ENCODE data around the gene ERN2. TPM values are rescaled to one million over a fixed set of nuclear protein-coding genes. Genes with fewer than 3 reads are reported as not detected.

The ERN2 gene
- total RNA-seq, 1 experiment from 2014 or later: 1.8 TPM

DNA sequence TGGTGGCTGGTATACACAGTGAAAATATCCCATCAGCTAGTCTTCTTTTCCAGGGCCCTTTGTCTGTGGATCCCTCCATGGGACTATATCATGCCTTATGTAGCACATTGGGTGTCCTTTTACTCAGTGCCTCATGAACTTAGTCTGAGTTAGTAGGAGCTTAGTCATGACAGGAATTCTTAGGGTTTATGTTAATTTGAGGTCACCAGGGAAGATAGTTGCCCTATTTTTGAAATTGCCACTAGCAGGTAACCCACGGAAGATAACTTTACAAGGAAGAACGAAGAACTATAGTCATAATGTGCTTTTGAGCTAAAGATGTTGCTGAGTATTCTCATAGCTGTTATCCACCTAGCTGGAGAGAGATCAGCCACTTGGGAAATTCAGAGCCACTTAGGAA lies 49.1 kb downstream of the ERN2 start:
- Mint-ChIP-seq H3K27me3 (ENCODE audit: low read depth) (no peaks in the 10 kb centered on the region), H3K4me3 (no peak overlapping the region), H3K9me3 (no peaks in the 10 kb centered on the region), H3K4me1 (no peaks in the 10 kb centered on the region), H3K27ac (no peak overlapping the region), H3K36me3 (peaks cover 69% of the 10 kb centered on the region)
- ATAC-seq (no peak), DNase-seq (ENCODE audit: low spot score) (no peak)
- POLR2A ChIA-PET: no interaction called here
- TF ChIP-seq RELA (CRISPR knock-in tag; IDR thresholded peaks at IDR 0.05; ENCODE audit: borderline replicate concordance): no peak
- TF ChIP-seq, protein P1, sequence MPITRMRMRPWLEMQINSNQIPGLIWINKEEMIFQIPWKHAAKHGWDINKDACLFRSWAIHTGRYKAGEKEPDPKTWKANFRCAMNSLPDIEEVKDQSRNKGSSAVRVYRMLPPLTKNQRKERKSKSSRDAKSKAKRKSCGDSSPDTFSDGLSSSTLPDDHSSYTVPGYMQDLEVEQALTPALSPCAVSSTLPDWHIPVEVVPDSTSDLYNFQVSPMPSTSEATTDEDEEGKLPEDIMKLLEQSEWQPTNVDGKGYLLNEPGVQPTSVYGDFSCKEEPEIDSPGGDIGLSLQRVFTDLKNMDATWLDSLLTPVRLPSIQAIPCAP (CRISPR knock-in tag; IDR thresholded peaks at IDR 0.05): no peak
- no peak for TF ChIP-seq NR3C1 (CRISPR knock-in tag; conservative IDR thresholded peaks at IDR 0.05; ENCODE audit: low read depth)
- TF ChIP-seq, protein P2, sequence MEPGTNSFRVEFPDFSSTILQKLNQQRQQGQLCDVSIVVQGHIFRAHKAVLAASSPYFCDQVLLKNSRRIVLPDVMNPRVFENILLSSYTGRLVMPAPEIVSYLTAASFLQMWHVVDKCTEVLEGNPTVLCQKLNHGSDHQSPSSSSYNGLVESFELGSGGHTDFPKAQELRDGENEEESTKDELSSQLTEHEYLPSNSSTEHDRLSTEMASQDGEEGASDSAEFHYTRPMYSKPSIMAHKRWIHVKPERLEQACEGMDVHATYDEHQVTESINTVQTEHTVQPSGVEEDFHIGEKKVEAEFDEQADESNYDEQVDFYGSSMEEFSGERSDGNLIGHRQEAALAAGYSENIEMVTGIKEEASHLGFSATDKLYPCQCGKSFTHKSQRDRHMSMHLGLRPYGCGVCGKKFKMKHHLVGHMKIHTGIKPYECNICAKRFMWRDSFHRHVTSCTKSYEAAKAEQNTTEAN (CRISPR knock-in tag; IDR thresholded peaks at IDR 0.05): no peak
- no peak for TF ChIP-seq NR2C2 (CRISPR knock-in tag; IDR thresholded peaks at IDR 0.05)
- TF ChIP-seq, protein P3, sequence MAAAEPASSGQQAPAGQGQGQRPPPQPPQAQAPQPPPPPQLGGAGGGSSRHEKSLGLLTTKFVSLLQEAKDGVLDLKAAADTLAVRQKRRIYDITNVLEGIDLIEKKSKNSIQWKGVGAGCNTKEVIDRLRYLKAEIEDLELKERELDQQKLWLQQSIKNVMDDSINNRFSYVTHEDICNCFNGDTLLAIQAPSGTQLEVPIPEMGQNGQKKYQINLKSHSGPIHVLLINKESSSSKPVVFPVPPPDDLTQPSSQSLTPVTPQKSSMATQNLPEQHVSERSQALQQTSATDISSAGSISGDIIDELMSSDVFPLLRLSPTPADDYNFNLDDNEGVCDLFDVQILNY (CRISPR knock-in tag; IDR thresholded peaks at IDR 0.05): no peak
- no peak for TF ChIP-seq CREB1 (CRISPR knock-in tag; IDR thresholded peaks at IDR 0.05)
- TF ChIP-seq MYBL2 (CRISPR knock-in tag; IDR thresholded peaks at IDR 0.05): no peak
- no peak for TF ChIP-seq JUN (CRISPR knock-in tag; IDR thresholded peaks at IDR 0.05)
- TF ChIP-seq TEAD4 (CRISPR knock-in tag; IDR thresholded peaks at IDR 0.05): no peak
- TF ChIP-seq, protein P4, sequence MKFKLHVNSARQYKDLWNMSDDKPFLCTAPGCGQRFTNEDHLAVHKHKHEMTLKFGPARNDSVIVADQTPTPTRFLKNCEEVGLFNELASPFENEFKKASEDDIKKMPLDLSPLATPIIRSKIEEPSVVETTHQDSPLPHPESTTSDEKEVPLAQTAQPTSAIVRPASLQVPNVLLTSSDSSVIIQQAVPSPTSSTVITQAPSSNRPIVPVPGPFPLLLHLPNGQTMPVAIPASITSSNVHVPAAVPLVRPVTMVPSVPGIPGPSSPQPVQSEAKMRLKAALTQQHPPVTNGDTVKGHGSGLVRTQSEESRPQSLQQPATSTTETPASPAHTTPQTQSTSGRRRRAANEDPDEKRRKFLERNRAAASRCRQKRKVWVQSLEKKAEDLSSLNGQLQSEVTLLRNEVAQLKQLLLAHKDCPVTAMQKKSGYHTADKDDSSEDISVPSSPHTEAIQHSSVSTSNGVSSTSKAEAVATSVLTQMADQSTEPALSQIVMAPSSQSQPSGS (CRISPR knock-in tag; IDR thresholded peaks at IDR 0.05; ENCODE audit: borderline replicate concordance, low read depth): no peak
- no peak for TF ChIP-seq ZNF121 (CRISPR knock-in tag; IDR thresholded peaks at IDR 0.05)
- TF ChIP-seq IRF2 (CRISPR knock-in tag; IDR thresholded peaks at IDR 0.05; ENCODE audit: borderline replicate concordance, low read depth): no peak
- CTCF ChIA-PET: no interaction called here

DNA sequence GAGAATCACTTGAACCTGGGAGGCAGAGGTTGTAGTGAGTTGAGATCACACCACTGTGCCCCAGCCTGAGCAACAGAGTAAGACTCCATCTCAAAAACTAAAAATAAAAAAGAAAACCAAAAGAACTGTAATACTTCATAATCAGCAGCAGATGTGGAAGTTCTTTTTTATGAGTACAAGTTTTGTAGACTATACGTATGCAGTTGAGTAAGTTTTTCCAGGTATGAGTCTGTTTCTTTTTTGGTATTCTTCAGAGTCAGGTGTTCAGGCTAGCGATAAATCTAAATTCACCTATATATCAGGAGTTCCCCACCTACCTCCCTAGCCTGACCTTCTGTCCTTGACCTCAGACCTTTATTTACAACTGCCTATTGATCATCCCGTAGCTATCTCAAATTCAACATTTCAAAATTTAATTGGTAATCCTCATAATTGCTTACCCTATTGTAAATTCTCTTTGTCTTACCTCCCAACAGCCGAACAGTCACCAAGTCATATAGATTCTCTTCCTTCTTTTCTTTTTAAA lies 61.0 kb downstream of the ERN2 start:
- H3K27ac Mint-ChIP-seq: no peak overlapping the region
- peaks cover 10% of the 10 kb centered on the region for H3K36me3 Mint-ChIP-seq
- no peaks in the 10 kb centered on the region for H3K9me3 Mint-ChIP-seq
- DNase-seq (ENCODE audit: low spot score): no peak
- H3K27me3 Mint-ChIP-seq (ENCODE audit: low read depth): no peaks in the 10 kb centered on the region
- no peak for ATAC-seq
- no peak overlapping the region for H3K4me3 Mint-ChIP-seq
- POLR2A ChIA-PET: no interaction called here
- CTCF ChIA-PET: interaction anchor here (1.5 kb wide), 1 partner anchor 75 kb away, joined by 3 read pairs; no protein-coding TSS in a partner anchor
- no peaks in the 10 kb centered on the region for H3K4me1 Mint-ChIP-seq
- TF ChIP-seq, protein P5, sequence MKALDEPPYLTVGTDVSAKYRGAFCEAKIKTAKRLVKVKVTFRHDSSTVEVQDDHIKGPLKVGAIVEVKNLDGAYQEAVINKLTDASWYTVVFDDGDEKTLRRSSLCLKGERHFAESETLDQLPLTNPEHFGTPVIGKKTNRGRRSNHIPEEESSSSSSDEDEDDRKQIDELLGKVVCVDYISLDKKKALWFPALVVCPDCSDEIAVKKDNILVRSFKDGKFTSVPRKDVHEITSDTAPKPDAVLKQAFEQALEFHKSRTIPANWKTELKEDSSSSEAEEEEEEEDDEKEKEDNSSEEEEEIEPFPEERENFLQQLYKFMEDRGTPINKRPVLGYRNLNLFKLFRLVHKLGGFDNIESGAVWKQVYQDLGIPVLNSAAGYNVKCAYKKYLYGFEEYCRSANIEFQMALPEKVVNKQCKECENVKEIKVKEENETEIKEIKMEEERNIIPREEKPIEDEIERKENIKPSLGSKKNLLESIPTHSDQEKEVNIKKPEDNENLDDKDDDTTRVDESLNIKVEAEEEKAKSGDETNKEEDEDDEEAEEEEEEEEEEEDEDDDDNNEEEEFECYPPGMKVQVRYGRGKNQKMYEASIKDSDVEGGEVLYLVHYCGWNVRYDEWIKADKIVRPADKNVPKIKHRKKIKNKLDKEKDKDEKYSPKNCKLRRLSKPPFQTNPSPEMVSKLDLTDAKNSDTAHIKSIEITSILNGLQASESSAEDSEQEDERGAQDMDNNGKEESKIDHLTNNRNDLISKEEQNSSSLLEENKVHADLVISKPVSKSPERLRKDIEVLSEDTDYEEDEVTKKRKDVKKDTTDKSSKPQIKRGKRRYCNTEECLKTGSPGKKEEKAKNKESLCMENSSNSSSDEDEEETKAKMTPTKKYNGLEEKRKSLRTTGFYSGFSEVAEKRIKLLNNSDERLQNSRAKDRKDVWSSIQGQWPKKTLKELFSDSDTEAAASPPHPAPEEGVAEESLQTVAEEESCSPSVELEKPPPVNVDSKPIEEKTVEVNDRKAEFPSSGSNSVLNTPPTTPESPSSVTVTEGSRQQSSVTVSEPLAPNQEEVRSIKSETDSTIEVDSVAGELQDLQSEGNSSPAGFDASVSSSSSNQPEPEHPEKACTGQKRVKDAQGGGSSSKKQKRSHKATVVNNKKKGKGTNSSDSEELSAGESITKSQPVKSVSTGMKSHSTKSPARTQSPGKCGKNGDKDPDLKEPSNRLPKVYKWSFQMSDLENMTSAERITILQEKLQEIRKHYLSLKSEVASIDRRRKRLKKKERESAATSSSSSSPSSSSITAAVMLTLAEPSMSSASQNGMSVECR (CRISPR knock-in tag; IDR thresholded peaks at IDR 0.05; ENCODE audit: borderline replicate concordance): no peak
- TF ChIP-seq, protein P6, sequence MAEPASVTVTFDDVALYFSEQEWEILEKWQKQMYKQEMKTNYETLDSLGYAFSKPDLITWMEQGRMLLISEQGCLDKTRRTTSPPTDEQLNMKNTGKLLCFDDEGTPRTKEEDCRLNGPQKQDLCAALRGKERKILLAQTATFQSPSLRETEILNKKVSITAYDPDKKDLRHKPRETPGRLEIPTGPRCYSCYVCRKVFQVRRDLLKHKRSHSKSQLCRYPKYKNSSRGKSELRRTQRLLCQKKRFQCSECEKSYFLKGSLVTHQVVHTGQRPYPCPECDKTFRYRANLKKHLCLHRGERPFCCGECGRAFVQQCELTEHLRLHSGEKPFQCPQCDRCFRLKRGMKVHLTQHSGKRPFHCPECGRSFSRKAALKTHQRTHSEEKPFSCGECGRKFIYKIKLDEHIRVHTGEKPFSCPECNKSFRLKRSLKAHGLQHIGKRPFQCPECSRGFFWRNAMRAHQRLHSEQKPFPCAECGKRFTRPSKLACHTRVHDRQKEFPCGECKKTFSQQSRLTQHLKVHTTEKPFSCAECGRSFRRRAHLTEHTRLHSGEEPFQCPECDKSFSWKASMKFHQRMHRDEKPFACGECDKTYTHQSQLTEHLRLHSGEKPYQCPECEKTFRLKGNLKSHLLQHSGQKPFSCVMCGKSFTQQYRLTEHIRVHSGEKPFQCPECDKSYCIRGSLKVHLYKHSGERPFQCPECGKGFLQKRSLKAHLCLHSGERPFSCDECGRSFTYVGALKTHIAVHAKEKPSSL (CRISPR knock-in tag; conservative IDR thresholded peaks at IDR 0.05): no peak
- TF ChIP-seq PRRX2 (CRISPR knock-in tag; IDR thresholded peaks at IDR 0.05) (no peak), GTF2I (CRISPR knock-in tag; conservative IDR thresholded peaks at IDR 0.05) (no peak), NR2C2 (CRISPR knock-in tag; IDR thresholded peaks at IDR 0.05) (no peak), SOX15 (CRISPR knock-in tag; IDR thresholded peaks at IDR 0.05) (no peak), IRF2 (CRISPR knock-in tag; IDR thresholded peaks at IDR 0.05; ENCODE audit: borderline replicate concordance, low read depth) (no peak), TEAD1 (CRISPR knock-in tag; IDR thresholded peaks at IDR 0.05) (no peak), ZNF416 (CRISPR knock-in tag; IDR thresholded peaks at IDR 0.05) (no peak)
- TF ChIP-seq, protein P7, sequence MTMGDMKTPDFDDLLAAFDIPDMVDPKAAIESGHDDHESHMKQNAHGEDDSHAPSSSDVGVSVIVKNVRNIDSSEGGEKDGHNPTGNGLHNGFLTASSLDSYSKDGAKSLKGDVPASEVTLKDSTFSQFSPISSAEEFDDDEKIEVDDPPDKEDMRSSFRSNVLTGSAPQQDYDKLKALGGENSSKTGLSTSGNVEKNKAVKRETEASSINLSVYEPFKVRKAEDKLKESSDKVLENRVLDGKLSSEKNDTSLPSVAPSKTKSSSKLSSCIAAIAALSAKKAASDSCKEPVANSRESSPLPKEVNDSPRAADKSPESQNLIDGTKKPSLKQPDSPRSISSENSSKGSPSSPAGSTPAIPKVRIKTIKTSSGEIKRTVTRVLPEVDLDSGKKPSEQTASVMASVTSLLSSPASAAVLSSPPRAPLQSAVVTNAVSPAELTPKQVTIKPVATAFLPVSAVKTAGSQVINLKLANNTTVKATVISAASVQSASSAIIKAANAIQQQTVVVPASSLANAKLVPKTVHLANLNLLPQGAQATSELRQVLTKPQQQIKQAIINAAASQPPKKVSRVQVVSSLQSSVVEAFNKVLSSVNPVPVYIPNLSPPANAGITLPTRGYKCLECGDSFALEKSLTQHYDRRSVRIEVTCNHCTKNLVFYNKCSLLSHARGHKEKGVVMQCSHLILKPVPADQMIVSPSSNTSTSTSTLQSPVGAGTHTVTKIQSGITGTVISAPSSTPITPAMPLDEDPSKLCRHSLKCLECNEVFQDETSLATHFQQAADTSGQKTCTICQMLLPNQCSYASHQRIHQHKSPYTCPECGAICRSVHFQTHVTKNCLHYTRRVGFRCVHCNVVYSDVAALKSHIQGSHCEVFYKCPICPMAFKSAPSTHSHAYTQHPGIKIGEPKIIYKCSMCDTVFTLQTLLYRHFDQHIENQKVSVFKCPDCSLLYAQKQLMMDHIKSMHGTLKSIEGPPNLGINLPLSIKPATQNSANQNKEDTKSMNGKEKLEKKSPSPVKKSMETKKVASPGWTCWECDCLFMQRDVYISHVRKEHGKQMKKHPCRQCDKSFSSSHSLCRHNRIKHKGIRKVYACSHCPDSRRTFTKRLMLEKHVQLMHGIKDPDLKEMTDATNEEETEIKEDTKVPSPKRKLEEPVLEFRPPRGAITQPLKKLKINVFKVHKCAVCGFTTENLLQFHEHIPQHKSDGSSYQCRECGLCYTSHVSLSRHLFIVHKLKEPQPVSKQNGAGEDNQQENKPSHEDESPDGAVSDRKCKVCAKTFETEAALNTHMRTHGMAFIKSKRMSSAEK (CRISPR knock-in tag; IDR thresholded peaks at IDR 0.05; ENCODE audit: borderline replicate concordance): no peak

Measured in WTC11 (cell line).